ENCODE data around the gene DCAF12L2.
"Not testable (repeated sequence)": the region's sequence is repeated elsewhere in the genome, so short reads cannot be mapped to it uniquely, and the experiment has no call there.

Gene DCAF12L2

DNA sequence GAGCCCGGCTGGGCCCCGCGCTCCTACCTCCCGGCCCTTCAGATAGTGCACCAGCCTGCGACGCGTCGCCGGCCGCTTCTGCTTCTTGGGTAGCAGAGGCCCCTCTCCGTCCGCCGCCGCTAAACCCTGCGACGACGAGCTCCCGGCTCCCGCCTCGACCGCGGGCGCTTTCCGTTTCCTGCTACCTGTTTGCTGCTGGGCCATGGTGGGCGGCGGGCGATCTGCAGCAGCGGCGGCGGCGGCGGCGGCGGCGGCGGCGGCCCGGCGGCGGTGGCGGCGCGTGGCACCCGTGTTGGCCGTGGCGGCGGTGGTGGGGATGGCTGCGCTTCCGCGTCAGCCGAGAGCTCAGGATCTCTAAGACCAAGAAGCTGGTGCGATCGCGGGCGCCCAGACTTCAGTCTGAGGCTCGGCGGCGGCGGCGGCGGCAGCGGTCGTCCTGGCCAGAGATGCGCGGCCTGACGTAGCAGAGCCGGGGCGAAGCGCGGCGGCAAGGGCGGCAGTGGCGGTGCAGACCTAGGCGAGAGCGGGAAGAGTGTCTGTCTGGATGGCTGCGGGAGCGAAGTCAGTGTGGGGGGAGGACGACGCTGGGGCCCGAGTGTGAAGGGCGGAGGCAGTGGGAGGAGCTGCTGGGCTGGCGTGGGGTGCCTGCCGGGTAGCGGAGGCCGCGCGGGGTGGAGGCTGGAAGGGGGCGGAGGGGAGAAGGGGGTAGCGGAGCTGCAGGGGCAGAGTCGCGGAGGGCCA lies at the start of gene DCAF12L2:
Gene DCAF12L2 (minus strand): TSS at position 569 of the 741 bp plus-strand sequence. CDS start 365 bp downstream, at position 204.
- no peak for DNase-seq

GRCh38 chrX:126190888-126191287 lies 24.8 kb upstream of the DCAF12L2 start:
- DNase-seq: not testable (repeated sequence)

DNA sequence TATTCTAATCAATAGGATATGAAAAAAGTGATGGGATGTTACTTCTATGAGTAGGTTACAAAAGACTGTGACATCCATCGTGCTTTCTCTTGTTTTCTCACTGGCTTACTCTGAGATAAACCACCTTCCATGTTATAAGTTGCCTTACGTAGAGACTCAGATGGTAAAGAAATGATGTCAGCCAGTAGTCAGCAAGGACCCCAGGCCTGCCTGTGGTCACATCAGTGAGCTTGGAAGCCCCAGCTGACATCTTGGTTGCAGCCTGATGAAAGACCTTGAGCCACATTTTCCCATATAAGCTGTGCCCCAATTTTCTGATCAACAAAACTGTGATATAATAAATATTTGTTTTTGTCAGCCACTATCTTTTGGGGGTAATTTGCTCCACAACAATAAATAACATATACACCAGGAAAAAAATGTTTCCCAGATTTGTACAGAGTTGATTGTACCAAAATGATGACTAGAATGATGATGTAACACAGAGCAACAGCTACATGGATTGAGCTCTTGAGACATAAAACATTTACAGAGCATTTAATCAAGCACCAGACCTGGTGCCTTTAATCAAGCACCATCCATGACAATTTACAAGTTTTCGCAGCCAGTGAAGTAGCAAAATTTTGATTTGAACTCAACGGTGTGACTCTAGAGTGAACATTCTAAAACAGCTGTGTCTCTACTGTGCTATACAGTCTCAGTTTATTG lies 11.2 kb upstream of the DCAF12L2 start:
- DNase-seq: no peak

DNA sequence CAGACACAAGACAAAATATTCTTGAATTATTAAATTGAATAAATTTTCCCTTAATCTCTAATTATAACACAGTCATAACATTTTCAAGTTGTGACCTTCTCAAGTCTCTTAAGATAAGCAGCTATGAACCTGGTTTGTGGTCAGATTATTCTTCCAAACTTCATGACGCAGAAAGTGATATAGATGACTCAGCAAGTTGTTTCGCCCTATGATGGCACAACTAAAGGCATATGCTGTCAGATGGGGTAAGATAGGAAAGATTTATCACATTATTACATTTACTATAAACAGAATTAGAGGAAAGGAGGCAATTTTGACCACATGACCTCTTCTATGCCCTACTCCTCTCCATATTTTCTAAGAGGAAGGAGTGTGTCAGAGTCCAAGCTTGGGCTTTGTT lies 4.6 kb upstream of the DCAF12L2 start:
- DNase-seq: no peak

DNA sequence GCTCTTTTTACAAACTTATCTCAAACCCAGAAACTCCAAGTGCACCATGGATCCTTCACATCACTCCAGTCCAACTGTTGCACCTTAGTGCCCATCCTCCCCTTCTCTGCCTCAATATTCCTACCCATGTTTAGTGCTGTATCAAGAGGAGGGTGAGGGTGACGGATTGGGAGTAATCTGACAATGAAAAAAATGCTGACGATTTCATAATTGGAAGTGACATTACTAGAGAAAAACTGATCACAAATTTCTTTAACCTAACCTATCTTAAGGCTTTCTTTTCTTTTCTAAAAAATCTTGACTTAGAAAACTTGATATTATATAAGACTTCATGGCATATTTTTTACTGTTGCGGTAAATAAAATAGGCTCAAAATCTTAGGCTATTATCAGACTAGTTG lies 1.5 kb upstream of the DCAF12L2 start:
- DNase-seq: no peak

GRCh38 chrX:126165401-126165720 lies 728 bp downstream of the DCAF12L2 start:
- no peak for DNase-seq

GRCh38 chrX:126164689-126165400 lies 1.2 kb downstream of the DCAF12L2 start:
- no peak for DNase-seq

GRCh38 chrX:126164226-126164625 lies 1.9 kb downstream of the DCAF12L2 start:
- no peak for DNase-seq

- no peak for DNase-seq
Measured at GRCh38 chrX:126141014-126141413, 25.1 kb downstream of the DCAF12L2 start.

- DNase-seq: no peak
Measured at GRCh38 chrX:126137899-126138298, 28.2 kb downstream of the DCAF12L2 start.

GRCh38 chrX:126124721-126125120 lies 41.4 kb downstream of the DCAF12L2 start:
- peak in 1 of 2 experiments; percentile 6 for DNase-seq
